ENCODE data around the gene CRCP. TPM values are rescaled to one million over a fixed set of nuclear protein-coding genes. Genes with fewer than 3 reads are reported as not detected.
A peak's percentile ranks its signal among the peaks of the same experiment; 100 is the strongest.
"Not testable (repeated sequence)": the region's sequence is repeated elsewhere in the genome, so short reads cannot be mapped to it uniquely, and the experiment has no call there.

The CRCP gene
- total RNA-seq, 1 donor from 2014 or later, result 37.0 TPM

DNA sequence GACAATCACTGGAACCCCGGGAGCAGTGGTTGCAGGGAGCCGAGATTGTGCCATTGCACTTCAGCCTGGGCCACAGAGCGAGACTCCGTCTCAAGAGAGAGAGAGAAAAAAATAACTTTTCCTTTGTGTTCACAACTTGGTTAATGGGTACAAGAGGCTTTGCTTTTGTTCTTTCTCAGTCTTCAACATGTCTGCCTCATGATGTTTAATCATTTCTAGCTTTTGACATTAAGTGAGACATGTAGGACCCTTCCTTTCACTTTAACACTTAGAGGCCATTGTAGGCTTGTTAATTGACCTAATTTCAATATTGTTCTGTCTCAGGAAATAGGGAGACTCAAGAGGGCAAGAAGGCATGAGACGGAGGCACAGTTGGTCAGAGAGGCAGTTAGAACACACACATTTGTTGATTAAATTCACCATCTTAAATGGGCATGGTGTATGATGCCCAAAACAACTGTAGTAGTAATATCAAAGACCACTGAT, 9.3 kb upstream of the CRCP start:
- no peak for DNase-seq (ENCODE audit: extremely low read depth, low read depth, low spot score)

DNA sequence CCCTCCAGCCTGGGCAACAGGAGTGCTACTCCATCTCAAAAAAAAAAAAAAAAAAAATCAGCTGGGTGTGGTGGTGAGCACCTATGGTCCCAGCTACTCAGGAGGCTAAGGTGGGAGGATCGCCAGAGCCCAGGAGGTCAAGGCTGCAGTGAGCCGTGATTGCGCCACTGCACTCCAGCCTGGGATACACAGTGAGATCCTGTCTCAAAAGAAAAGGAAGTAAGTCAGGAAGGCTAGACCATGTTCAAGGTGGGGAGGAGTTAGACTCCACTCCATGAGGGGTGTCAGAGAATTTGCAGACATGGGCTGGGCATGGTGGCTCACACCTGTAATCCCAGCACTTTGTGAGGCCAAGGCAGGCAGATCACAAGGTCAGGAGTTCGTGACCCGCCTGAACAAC, 6.2 kb upstream of the CRCP start:
- DNase-seq (ENCODE audit: extremely low read depth, low read depth, low spot score), result not testable (repeated sequence)

DNA sequence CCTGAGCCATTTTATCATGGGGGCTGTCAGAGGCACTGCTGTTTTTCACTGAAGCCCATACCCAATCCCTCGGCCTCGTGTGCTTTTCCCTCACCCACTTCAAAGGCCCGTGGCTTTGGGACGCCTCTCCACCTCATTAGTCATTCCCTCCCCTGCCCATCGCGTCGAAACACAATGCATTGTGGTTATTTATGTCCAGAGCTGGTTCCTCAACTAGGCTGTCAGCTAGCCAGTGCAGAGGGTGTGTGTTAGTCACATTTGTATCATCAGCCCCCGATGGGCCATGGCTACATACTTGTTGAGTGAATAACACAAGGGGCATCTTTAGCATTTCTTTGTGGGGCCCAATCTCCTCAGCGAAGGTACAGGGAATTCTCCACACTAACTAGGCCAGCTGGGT, 3.8 kb upstream of the CRCP start:
- DNase-seq (ENCODE audit: extremely low read depth, low read depth, low spot score), result no peak

GRCh38 chr7:66116680-66117420, 2.2 kb downstream of the CRCP start:
- not testable (repeated sequence) for DNase-seq (ENCODE audit: extremely low read depth, low read depth, low spot score)

GRCh38 chr7:66118603-66119002, 4.0 kb downstream of the CRCP start:
- no peak for DNase-seq (ENCODE audit: extremely low read depth, low read depth, low spot score)

DNA sequence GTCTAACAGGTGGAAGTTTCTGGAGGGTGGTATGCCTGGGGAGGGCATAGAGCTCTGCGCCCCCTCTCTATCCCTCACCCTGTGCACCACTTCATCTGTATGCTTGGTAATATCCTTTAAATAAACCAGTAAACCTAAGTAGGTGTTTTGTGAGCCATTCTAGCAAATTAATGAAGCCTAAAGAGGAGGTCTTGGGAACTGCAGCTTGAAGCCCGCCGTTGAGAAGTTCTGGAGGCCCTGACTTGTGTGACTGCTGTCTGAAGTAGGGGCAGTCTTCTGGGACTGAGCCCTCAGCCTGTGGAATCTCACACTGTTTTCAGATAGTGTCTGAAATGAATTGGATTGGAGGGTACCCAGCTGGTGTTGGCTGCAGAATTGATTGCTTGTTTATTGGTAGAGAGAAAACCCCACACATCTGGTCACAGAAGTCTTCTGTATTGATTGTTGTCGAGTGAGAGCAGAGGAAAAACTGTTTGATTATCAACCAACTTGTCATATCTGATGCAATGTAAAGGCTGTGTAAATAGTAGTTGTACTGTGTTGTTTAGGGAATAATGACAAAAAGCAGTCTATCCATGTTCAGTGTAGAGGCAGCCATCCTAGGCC, 4.7 kb downstream of the CRCP start:
- DNase-seq (ENCODE audit: extremely low read depth, low read depth, low spot score), result no peak

DNA sequence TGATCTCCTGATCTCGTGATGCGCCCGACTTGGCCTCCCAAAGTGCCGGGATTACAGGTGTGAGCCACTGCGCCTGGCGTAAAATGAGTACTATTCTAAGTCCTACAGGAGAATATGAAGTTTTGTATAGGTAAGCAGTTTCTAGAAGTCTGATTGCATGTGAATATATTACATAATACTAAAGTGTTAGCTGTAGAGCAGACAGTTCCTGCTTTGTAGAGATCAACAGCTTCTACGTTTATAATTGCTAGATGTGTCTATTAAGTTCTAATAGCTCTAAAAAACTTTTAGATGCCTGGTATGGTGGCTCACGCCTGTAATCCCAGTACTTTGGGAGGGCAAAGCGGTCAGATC, 8.5 kb downstream of the CRCP start:
- no peak for DNase-seq (ENCODE audit: extremely low read depth, low read depth, low spot score)

DNA sequence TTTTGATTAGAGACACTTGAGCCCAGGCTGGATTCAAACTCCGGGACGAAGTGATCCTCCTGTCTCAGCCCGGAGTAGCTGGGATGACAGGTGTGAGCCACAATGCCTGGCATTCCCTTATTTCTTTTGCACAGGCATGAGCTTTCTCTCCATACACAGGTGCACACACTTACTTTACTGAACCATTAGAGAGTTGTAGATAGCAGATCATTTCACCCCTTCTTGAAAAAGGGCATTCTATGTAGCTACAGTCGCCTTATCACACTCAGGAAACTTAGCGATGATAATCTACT, 9.9 kb downstream of the CRCP start:
- not testable (repeated sequence) for DNase-seq (ENCODE audit: extremely low read depth, low read depth, low spot score)

- DNase-seq (ENCODE audit: extremely low read depth, low read depth, low spot score), result no peak
Observed at GRCh38 chr7:66125052-66125694, 10.5 kb downstream of the CRCP start.

DNA sequence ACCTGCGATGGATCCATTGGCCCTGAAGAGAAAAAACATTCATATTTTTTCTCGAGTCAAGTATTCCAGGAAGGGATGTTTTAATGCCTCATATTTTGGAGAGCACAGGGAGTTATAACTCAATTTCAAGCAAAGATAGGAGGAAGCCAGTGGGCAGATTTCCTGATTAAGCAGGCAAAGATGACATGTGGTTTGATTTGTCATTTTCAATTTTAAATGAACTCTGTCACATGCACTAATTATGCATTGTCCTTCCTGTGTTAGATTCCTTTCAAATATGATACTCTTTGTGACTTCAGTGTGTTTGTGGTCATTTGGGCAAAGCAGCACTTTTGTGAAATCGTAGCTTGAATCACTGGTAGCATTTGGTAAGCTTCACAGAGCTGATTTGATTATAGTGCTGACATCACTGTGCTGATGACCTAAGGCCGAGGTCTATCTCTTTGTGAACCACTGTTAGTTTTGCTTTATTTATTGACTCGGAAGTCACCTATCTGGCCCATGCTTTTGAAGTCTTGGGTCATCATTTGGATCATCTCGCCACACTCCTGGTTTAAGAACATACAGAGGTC, 11.2 kb downstream of the CRCP start:
- DNase-seq (ENCODE audit: extremely low read depth, low read depth, low spot score), result not testable (repeated sequence)

DNA sequence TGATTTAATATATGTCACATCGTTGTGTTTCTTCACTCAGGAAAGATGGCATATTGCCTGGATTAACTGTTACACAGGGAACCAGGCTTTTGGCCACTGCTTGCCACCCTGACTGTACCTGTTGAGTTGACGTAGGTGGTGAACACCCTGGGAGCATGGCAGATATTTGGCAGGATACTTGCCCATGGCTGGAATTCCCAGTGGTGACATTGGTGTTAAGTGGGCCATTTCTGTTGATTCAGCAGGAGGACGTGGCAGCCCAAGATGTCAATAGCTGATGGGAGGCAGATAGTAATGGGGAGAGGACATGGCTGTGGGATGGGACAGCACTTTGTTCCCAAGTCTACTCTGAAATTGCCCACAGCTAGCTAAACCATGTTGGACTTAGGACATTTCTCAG, 12.5 kb downstream of the CRCP start:
- not testable (repeated sequence) for DNase-seq (ENCODE audit: extremely low read depth, low read depth, low spot score)

DNA sequence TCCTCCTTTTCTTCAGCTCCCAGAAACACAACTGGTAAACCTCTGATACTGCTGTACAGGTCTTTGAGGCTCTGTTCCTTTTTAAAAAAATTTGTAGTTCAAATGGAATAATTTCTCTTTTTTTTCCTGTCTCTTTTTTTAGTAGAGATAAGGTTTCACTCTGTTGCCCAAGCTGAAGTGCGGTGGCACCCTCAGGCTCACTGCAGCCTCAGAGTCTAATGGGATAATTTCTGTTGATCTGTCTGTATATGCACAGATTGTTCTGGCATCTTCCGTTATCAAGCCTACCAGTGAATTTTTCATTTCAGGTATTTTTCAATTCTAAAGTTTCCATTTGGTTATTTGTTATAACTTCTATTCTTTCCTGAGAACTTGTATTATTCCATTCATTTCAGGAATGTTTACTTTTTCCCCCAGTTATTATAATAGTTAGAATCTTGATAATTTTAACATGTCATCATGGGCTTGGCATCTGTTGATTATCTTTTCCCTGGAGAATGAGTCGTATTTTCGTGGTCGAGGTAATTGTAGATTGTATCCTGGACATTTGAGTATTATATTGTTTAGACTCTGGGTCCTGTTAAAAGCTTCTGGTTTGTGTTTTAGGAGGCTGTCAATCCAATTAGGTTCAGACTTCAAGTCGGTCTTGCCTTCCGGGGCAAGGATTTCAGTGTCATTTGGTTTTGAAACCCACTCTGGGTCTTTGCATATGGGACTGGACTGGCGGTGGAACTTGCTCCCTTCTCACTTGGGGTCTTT, 24.5 kb downstream of the CRCP start:
- DNase-seq (ENCODE audit: extremely low read depth, low read depth, low spot score), result no peak

GRCh38 chr7:66140924-66141323, 26.3 kb downstream of the CRCP start:
- DNase-seq (ENCODE audit: extremely low read depth, low read depth, low spot score), result peak; percentile 37

DNA sequence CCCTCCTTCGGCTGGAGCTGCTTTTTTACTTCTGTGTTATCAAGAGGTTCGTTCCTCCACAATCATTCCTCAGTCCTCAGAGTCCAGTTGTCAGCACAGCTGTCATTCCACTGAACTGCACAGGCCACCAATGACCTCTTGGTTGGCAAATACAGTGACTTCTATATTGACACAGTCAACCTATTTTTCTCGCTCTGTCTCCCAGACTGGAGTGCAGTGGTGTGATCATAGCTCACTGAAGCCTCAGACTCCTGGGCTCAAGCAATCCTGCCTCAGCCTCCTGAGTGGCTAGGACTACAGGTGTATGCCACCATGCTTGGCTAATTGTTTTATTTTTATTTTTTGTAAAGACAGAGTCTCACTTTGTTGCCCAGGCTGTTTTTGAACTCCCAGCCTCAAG, 27.7 kb downstream of the CRCP start:
- no peak for DNase-seq (ENCODE audit: extremely low read depth, low read depth, low spot score)

DNA sequence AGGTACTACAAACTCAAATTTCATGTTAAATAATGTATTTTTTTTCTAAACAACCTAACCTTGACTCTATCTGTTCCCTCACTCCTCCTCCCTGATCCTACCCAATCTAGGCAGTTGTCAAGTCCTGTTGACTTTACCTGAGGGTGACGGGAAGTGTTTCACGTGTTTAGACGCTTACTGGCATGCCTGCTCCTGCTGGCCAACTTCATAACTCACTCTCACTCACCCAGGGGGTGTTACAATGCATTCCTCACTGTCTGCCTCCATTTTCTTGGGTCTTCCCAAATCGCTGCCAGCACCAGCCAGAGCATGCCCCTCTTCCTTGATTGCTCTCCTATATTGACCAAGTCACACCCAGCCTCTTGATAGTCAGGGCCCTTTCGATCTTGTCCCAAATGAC, 28.3 kb downstream of the CRCP start:
- no peak for DNase-seq (ENCODE audit: extremely low read depth, low read depth, low spot score)

- no peak for DNase-seq (ENCODE audit: extremely low read depth, low read depth, low spot score)
Observed at GRCh38 chr7:66143876-66144332, 29.3 kb downstream of the CRCP start.

DNA sequence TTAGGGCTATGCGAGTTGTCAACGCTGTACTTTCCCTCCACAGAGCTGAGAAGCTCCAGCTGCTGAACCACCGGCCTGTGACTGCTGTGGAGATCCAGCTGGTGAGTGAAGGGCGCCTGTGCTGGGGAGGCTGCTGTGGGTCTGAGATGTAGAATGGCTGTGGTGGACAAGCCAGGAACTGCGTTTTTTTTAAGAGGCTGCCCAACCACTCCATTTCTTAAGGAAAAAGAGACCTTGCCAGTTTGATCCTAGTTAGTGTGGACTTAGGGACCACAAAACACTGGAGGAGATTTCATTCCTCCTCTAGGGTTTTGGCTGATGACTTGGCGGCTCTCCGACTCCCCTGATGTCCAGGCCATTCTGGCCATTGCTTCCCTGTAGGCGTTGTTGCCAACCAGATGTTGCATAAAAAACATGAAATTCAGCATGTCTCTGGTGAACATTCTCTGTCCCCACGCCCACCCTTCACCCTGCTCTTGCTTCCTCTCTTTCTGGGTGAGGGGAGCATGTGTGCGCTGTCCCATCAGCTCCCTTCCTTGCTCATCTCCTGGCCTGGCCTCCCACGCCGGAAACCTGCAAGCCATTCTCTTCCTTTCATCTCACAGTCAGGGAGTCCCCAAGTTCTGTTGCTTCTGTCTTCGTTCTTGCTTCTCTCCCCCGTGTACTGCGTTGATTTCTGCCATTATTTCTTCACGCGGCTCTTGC, 30.9 kb downstream of the CRCP start:
- DNase-seq (ENCODE audit: extremely low read depth, low read depth, low spot score), result no peak

GRCh38 chr7:66146701-66147100, 32.1 kb downstream of the CRCP start:
- no peak for DNase-seq (ENCODE audit: extremely low read depth, low read depth, low spot score)

DNA sequence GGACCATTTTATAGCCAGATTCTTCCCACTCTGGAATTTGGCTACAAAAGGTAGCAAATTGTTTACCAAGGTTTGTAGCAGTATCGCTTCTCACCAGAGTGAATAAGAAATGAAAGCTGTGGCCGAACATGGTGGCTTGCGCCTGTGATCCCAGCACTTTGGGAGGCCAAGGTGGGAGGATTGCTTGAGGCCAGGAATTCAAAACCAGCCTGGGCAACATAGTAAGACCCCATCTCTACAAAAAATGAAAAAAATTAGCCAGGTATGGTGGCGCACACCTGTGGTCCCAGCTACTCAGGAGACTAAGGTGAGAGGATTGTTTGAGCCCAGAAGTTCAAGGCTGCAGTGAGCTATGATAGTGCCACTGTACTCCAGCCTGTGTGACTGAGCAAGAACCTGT, 33.0 kb downstream of the CRCP start:
- not testable (repeated sequence) for DNase-seq (ENCODE audit: extremely low read depth, low read depth, low spot score)

GRCh38 chr7:66150471-66150870, 35.8 kb downstream of the CRCP start:
- no peak for DNase-seq (ENCODE audit: extremely low read depth, low read depth, low spot score)

Measured in glomerular endothelial cell (primary cell).